Erythroblast (primary cell): ENCODE measurements around the gene ACOT12.

Source experiments
- GATA1 ChIP-seq: IDR thresholded peaks from 2 replicates; pipeline ENCODE4 v1.6.1; 2011; ENCODE audit warnings: low read depth, mild to moderate bottlenecking, control low read depth, low read length, moderate library complexity
- POLR2A ChIP-seq: IDR thresholded peaks from 2 replicates; pipeline ENCODE4 v1.6.1; 2011; ENCODE audit warnings: mild to moderate bottlenecking, low read length

GRCh38 chr5:81409896-81410295, 16.0 kb upstream of the ACOT12 start:
- no peak for TF ChIP-seq POLR2A
- no peak for TF ChIP-seq GATA1
